Neuronal stem cell (in vitro differentiated cells): Measurements from ENCODE around the gene PPEF1.

Experiments
- DNase-seq: peaks from one replicate; pipeline ENCODE4 v3.0.0-alpha.2; 2013; ENCODE audit warnings: low spot score
- H2AFZ ChIP-seq: one replicate; pipeline ENCODE4 v1.6.1; 2013; ENCODE audit warnings: mild to moderate bottlenecking, low read length, inconsistent platforms
- H2AK5ac ChIP-seq: 2 replicates; pipeline ENCODE4 v1.6.1; 2013; ENCODE audit warnings: low read depth, mild to moderate bottlenecking, inconsistent platforms, low read length, moderate library complexity, mixed read lengths
- H2BK120ac ChIP-seq: 2 replicates; pipeline ENCODE4 v1.6.1; 2013; ENCODE audit warnings: low read depth, mild to moderate bottlenecking, inconsistent platforms, low read length, moderate library complexity, mixed read lengths
- H2BK12ac ChIP-seq: one replicate; pipeline ENCODE4 v1.6.1; 2013; ENCODE audit warnings: low read length, inconsistent platforms
- H2BK15ac ChIP-seq: 2 replicates; pipeline ENCODE4 v1.6.1; 2013; ENCODE audit warnings: mild to moderate bottlenecking, low read length, inconsistent platforms, mixed read lengths
- H2BK5ac ChIP-seq: one replicate; pipeline ENCODE4 v1.6.1; 2013; ENCODE audit warnings: inconsistent platforms, mild to moderate bottlenecking, low read length, moderate library complexity
- H3K14ac ChIP-seq: one replicate; pipeline ENCODE4 v1.6.1; 2013; ENCODE audit warnings: low read length, inconsistent platforms
- H3K18ac ChIP-seq: 2 replicates; pipeline ENCODE4 v1.6.1; 2013; ENCODE audit warnings: low read length, inconsistent platforms
- H3K23ac ChIP-seq: 2 replicates; pipeline ENCODE4 v1.6.1; 2013; ENCODE audit warnings: low read depth, mild to moderate bottlenecking, mixed read lengths, low read length, inconsistent platforms; ENCODE audit not compliant: poor library complexity
- H3K27ac ChIP-seq: replicated peaks from 3 replicates; pipeline ENCODE4 v1.5.1; 2013; ENCODE audit warnings: low read length, inconsistent platforms
- H3K27me3 ChIP-seq, 3 experiments: 2 replicates each; pipeline ENCODE4 v1.6.1; 2013; ENCODE audit warnings: low read length in 3 of 3, mild to moderate bottlenecking in 2 of 3, inconsistent platforms in 1 of 3, low read depth in 1 of 3, mixed read lengths in 1 of 3, moderate library complexity in 1 of 3; ENCODE audit not compliant: control insufficient read depth in 3 of 3, insufficient read depth in 3 of 3
- H3K36me3 ChIP-seq, 2 donors: replicated peaks in 1 of 2; 2 replicates each; pipeline ENCODE4 v1.6.1; 2013; ENCODE audit warnings: low read length in 2 of 2; ENCODE audit not compliant: control insufficient read depth in 2 of 2, insufficient read depth in 2 of 2
- H3K4ac ChIP-seq: 2 replicates; pipeline ENCODE4 v1.6.1; 2013; ENCODE audit warnings: inconsistent platforms, mild to moderate bottlenecking, low read length, moderate library complexity
- H3K4me1 ChIP-seq, 2 donors: 1 replicate in 1 of 2; 2 replicates in 1 of 2; pipeline ENCODE4 v1.6.1; 2013; ENCODE audit warnings: low read length in 2 of 2, low read depth in 1 of 2; ENCODE audit not compliant: control insufficient read depth in 2 of 2, insufficient read depth in 1 of 2
- H3K4me2 ChIP-seq: one replicate; pipeline ENCODE4 v1.6.1; 2013; ENCODE audit warnings: mild to moderate bottlenecking, low read length, inconsistent platforms; ENCODE audit not compliant: insufficient read depth, poor library complexity, severe bottlenecking
- H3K4me3 ChIP-seq, 2 donors: 2 replicates each; pipeline ENCODE4 v1.5.1; 2013; ENCODE audit warnings: low read length in 2 of 2, mild to moderate bottlenecking in 2 of 2, inconsistent platforms in 1 of 2, moderate library complexity in 1 of 2
- H3K79me1 ChIP-seq: one replicate; pipeline ENCODE4 v1.6.1; 2013; ENCODE audit warnings: low read depth, mild to moderate bottlenecking, inconsistent platforms, low read length, moderate library complexity
- H3K9ac ChIP-seq: one replicate; pipeline ENCODE4 v1.6.1; 2013; ENCODE audit warnings: mild to moderate bottlenecking, low read depth, low read length, inconsistent platforms; ENCODE audit not compliant: poor library complexity
- H3K9me3 ChIP-seq, 2 donors: replicated peaks in 1 of 2; 2 replicates each; pipeline versions ENCODE3 to v1.6.1; 2013; ENCODE audit warnings: low read length in 2 of 2, mild to moderate bottlenecking in 2 of 2, inconsistent platforms in 1 of 2, low read depth in 1 of 2, mixed read lengths in 1 of 2, moderate library complexity in 1 of 2; ENCODE audit not compliant: control insufficient read depth in 2 of 2, insufficient read depth in 1 of 2
- H4K8ac ChIP-seq: one replicate; pipeline ENCODE4 v1.6.1; 2013; ENCODE audit warnings: low read depth, mild to moderate bottlenecking, inconsistent platforms, low read length, moderate library complexity
- H4K91ac ChIP-seq: one replicate; pipeline ENCODE4 v1.6.1; 2013; ENCODE audit warnings: low read length, low read depth, mild to moderate bottlenecking, inconsistent platforms; ENCODE audit not compliant: poor library complexity
- whole genome bisulfite sequencing, 2 donors: extraction: QIAGEN DNeasy Blood & Tissue Kit; methylation state at CpG; one replicate each; pipeline ENCODE4 v1.1.7; 2013; ENCODE audit warnings: missing lambda C conversion rate in 2 of 2, mixed read lengths in 1 of 2; ENCODE audit not compliant: insufficient read length in 2 of 2, insufficient replicate concordance in 1 of 2; ENCODE audit errors: extremely low coverage in 2 of 2; 5-methylcytosine and 5-hydroxymethylcytosine counted together

The PPEF1 gene

DNA sequence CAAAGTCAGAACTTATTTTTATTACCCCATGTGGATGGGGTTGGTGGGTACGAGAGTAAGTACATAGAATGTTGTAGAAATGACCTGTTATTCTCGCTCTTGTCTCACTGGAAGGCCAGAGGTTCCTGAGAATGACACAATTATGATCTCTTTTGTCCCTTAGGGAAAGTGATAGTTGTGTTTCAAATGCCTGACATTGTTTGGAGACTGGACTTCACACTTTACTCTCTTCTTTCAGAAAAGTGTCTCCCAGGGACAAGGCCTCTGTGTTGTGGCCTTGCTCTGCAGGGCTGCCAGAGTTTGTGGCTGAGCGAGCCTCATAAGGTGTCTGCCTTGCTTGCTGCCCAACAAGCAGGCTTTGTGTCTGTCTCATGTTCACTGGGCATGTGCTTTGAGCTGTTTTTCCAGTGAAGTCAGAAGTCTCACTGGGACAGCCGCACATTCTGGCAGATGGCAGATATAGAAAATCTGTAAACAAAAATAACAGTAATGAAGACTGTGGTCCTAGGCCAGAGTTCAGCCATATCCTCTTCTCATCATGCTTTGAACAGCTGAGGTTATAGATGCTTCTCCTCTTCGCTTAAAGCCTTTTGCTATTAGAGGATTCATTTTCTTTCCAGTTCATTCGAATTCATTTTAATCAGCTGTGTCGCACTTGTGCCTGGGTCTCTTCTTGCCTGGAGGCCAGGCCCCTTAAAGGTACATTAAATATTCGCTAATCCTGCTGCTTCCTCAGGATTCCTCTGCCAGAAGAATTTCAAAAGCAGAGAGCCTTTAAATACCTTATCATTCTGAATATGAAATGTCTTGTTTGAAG, 14.4 kb downstream of the PPEF1 start:
- H2BK5ac ChIP-seq, result no peak overlapping the region
- no CpG with 5 or more reads among the region's 8 CpGs for WGBS, 2 donors
- no peaks in the 10 kb centered on the region for H3K36me3 ChIP-seq
- no peak overlapping the region for H3K14ac ChIP-seq
- H3K9ac ChIP-seq, result no peak overlapping the region
- H2BK12ac ChIP-seq, result no peak overlapping the region
- H4K8ac ChIP-seq, result no peak overlapping the region
- no peak overlapping the region for H3K23ac ChIP-seq
- peaks cover 0 to 2% of the 10 kb centered on the region in 2 donors for H3K9me3 ChIP-seq
- H3K18ac ChIP-seq, result no peak overlapping the region
- H2AK5ac ChIP-seq, result no peak overlapping the region
- H3K4me2 ChIP-seq, result no peak overlapping the region
- peaks cover 0 to 6% of the 10 kb centered on the region in 2 donors for H3K4me1 ChIP-seq
- H2AFZ ChIP-seq, result peak overlapping the region; percentile 23
- no peak overlapping the region for H3K4ac ChIP-seq
- H3K27me3 ChIP-seq, result no peaks in the 10 kb centered on the region
- H3K4me3 ChIP-seq, result no peak overlapping the region
- no peak overlapping the region for H2BK15ac ChIP-seq
- no peak overlapping the region for H2BK120ac ChIP-seq
- DNase-seq, result no peak
- H3K79me1 ChIP-seq, result no peaks in the 10 kb centered on the region
- H3K27ac ChIP-seq, result no peak overlapping the region
- no peak overlapping the region for H4K91ac ChIP-seq

- Histone ChIP-seq H3K18ac (no peak overlapping the region), H3K4me3 (no peak overlapping the region), H3K9ac (no peak overlapping the region), H2BK12ac (no peak overlapping the region), H3K23ac (no peak overlapping the region), H2AFZ (peak overlapping the region; percentile 23), H2BK15ac (no peak overlapping the region), H3K36me3 (no peaks in the 10 kb centered on the region), H4K91ac (no peak overlapping the region), H4K8ac (no peak overlapping the region), H2BK5ac (no peak overlapping the region), H3K14ac (no peak overlapping the region), H3K9me3 (peaks cover 0 to 2% of the 10 kb centered on the region in 2 donors), H3K79me1 (no peaks in the 10 kb centered on the region), H3K4me2 (no peak overlapping the region), H3K27ac (no peak overlapping the region), H2AK5ac (no peak overlapping the region), H2BK120ac (no peak overlapping the region), H3K4me1 (peaks cover 0 to 6% of the 10 kb centered on the region in 2 donors), H3K27me3 (no peaks in the 10 kb centered on the region), H3K4ac (no peak overlapping the region)
- no peak for DNase-seq
- no CpG with 5 or more reads among the region's 10 CpGs for WGBS, 2 donors
Observed at GRCh38 chrX:18722500-18723071, 15.1 kb downstream of the PPEF1 start.

GRCh38 chrX:18725310-18725943, 18.0 kb downstream of the PPEF1 start:
- no CpG with 5 or more reads among the region's 8 CpGs for WGBS, 2 donors

DNA sequence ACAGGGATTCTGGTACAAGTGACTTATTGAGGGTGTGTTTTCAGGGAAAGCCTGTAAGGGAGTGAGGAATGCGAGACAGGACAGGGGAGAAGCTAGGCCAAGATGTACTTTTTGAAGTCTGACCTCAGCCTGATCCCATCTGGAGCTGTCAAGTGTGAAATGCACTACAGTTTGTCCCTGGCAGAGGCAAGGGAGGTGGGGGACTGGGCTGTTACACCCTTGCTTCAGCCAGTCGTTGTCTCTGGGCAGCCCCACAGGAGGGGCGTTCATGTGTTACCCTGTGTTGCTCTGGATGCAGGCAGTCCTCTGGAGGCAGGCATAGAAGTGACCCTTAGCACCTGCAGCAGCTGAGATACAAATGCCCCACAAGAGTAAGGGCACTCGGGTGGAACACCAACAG, 25.8 kb downstream of the PPEF1 start:
- Histone ChIP-seq H3K9ac (no peak overlapping the region), H4K91ac (no peak overlapping the region), H3K27me3 (no peaks in the 10 kb centered on the region), H2BK12ac (no peak overlapping the region), H2BK120ac (no peak overlapping the region), H3K14ac (no peak overlapping the region), H2BK15ac (no peak overlapping the region), H4K8ac (no peak overlapping the region), H3K4me3 (no peak overlapping the region), H3K9me3 (no peaks in the 10 kb centered on the region), H3K4me2 (no peak overlapping the region), H3K23ac (no peak overlapping the region), H3K27ac (no peak overlapping the region), H2AK5ac (no peak overlapping the region), H2AFZ (no peak overlapping the region), H3K36me3 (no peaks in the 10 kb centered on the region), H2BK5ac (no peak overlapping the region), H3K4me1 (no peaks in the 10 kb centered on the region), H3K18ac (no peak overlapping the region), H3K4ac (no peak overlapping the region), H3K79me1 (no peaks in the 10 kb centered on the region)
- DNase-seq, result no peak
- WGBS, 2 donors, result no CpG with 5 or more reads among the region's 4 CpGs

More at GRCh38 chrX:18725310-18725943, 18.0 kb downstream of the PPEF1 start:
- Histone ChIP-seq H3K4ac (no peak overlapping the region), H3K4me2 (no peak overlapping the region), H2BK5ac (no peak overlapping the region), H3K79me1 (no peaks in the 10 kb centered on the region), H2AK5ac (no peak overlapping the region), H2BK15ac (no peak overlapping the region), H2BK12ac (no peak overlapping the region), H3K27ac (no peak overlapping the region), H3K9ac (no peak overlapping the region), H3K14ac (no peak overlapping the region), H4K91ac (no peak overlapping the region), H3K27me3 (no peaks in the 10 kb centered on the region), H2AFZ (peak overlapping the region; percentile 81), H3K23ac (no peak overlapping the region), H3K36me3 (no peaks in the 10 kb centered on the region), H3K9me3 (peaks cover 0 to 2% of the 10 kb centered on the region in 2 donors), H2BK120ac (no peak overlapping the region), H3K18ac (no peak overlapping the region), H3K4me1 (peaks cover 0 to 6% of the 10 kb centered on the region in 2 donors), H3K4me3 (no peak overlapping the region), H4K8ac (no peak overlapping the region)
- DNase-seq, result no peak
